Upper lobe of right lung (tissue), 1 donor: Measurements from ENCODE around the gene VAMP5. TPM values are rescaled to one million over a fixed set of nuclear protein-coding genes. Genes with fewer than 3 reads are reported as not detected.

Experiments used
- ATAC-seq: fragments of 200-7000 bp; cut with Tn5 transposase; one replicate; pipeline ENCODE4 v1.9.1; 2020; ENCODE audit warnings: mild to moderate bottlenecking, moderate library complexity
- DNase-seq: peaks from one replicate; pipeline ENCODE4 v3.0.0-alpha.2; 2020
- H3K27ac ChIP-seq: fragments of 200-600 bp; one replicate; pipeline ENCODE4 v1.8.0; 2022
- H3K27me3 ChIP-seq: fragments of 200-600 bp; one replicate; pipeline ENCODE4 v1.8.0; 2022; ENCODE audit warnings: mild to moderate bottlenecking
- H3K36me3 ChIP-seq: fragments of 200-600 bp; one replicate; pipeline ENCODE4 v1.8.0; 2022
- H3K4me1 ChIP-seq: fragments of 200-600 bp; one replicate; pipeline ENCODE4 v1.8.0; 2022
- H3K4me3 ChIP-seq: fragments of 200-600 bp; one replicate; pipeline ENCODE4 v1.8.0; 2022; ENCODE audit warnings: mild to moderate bottlenecking
- H3K9me3 ChIP-seq: fragments of 200-600 bp; one replicate; pipeline ENCODE4 v1.8.0; 2022
- intact Hi-C: fragments of 100-400 bp; cut with DNase I; formaldehyde crosslinking; loops from one replicate; pipeline ENCODE4 v1.11.0; 2022
- total RNA-seq: library from RNA; stranded (reverse); fragmentation: NEBNext Ultra II Directional; extraction: Animal tissue kit (Norgen Biotek cat#: 25700); gene quantifications from one replicate; pipeline ENCODE4 v1.2.1, GENCODE V29; 2021
- TF ChIP-seq, protein P1 (sequence below): fragments of 200-600 bp; IDR thresholded peaks from one replicate; pipeline ENCODE4 v1.8.0; 2022; ENCODE audit warnings: antibody characterized with exemption
- donor health status: DM: no; HTN: yes; CAD: no; lungs with severe emphysema.

VAMP5 gene
- total RNA-seq, 1 donor from 2014 or later, result 84.8 TPM

DNA sequence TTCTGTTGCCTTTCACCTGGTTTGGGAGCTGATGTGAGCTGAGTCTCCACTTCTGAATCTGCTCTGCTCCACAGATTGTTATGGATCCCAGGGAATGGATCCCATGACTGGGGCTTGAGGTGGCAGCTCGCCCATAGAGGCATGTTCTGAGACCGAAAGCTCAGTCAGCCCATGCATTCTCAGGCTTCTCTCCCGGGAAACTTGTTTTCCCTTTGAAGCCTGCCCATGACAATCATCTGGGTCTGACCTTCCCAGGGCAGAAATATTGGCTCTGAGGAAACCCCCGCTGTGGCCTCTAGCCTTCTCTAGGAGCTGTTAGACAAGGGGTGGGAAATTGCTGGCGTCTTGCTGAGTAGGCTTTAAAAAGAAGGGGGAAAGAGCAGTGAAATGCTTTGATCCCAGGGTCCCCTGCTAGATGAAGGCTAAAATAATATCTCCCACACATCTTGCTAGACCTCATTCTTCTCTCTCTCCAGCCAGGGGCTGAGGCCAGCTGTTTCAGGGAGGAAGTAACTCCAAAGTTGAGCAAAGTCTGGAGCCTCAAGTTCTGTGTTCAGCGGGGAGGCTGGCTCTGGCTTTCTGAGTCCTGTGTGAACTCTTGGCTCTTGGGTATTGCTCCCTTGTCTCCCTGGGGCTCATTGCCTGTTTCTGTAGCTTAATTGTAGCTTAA is 4.8 kb upstream of the VAMP5 start:
- intact Hi-C loops, result no loop called here
- peak overlapping the region; percentile 94 for H3K27ac ChIP-seq
- DNase-seq (no peak), ATAC-seq (peak; percentile 41)
- peak overlapping the region; percentile 69 for H3K4me3 ChIP-seq
- no peaks in the 10 kb centered on the region for H3K27me3 ChIP-seq
- H3K36me3 ChIP-seq, result peaks cover 27% of the 10 kb centered on the region
- no peaks in the 10 kb centered on the region for H3K9me3 ChIP-seq
- peaks cover 63% of the 10 kb centered on the region for H3K4me1 ChIP-seq
- TF ChIP-seq, protein P1, sequence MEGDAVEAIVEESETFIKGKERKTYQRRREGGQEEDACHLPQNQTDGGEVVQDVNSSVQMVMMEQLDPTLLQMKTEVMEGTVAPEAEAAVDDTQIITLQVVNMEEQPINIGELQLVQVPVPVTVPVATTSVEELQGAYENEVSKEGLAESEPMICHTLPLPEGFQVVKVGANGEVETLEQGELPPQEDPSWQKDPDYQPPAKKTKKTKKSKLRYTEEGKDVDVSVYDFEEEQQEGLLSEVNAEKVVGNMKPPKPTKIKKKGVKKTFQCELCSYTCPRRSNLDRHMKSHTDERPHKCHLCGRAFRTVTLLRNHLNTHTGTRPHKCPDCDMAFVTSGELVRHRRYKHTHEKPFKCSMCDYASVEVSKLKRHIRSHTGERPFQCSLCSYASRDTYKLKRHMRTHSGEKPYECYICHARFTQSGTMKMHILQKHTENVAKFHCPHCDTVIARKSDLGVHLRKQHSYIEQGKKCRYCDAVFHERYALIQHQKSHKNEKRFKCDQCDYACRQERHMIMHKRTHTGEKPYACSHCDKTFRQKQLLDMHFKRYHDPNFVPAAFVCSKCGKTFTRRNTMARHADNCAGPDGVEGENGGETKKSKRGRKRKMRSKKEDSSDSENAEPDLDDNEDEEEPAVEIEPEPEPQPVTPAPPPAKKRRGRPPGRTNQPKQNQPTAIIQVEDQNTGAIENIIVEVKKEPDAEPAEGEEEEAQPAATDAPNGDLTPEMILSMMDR, result no peak

DNA sequence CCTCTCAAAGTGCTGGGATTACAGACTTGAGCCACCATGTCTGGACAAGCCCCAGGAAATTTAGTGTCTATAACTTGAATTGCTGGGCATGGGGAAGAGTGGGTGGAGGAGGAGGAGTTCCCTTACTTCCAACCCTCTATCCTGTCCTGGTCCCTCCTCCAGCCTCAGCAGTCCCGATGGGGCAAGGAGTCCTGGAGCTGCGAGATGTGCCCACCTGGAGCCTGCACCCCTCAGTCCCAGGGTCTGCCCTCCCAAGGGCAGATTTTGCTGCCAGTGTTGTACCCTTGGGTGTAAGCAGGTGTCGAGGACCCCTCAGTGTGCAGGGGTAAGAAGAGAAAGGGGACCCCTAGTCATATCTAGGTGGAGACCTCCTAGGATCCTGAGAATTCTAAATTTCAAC is 4.0 kb upstream of the VAMP5 start:
- Histone ChIP-seq H3K27me3 (no peaks in the 10 kb centered on the region), H3K4me1 (peaks cover 71% of the 10 kb centered on the region), H3K4me3 (no peak overlapping the region), H3K27ac (peak overlapping the region; percentile 94), H3K36me3 (peaks cover 27% of the 10 kb centered on the region), H3K9me3 (no peaks in the 10 kb centered on the region)
- TF ChIP-seq, protein P1, result no peak
- intact Hi-C loops, result no loop called here
- DNase-seq (no peak), ATAC-seq (no peak)

DNA sequence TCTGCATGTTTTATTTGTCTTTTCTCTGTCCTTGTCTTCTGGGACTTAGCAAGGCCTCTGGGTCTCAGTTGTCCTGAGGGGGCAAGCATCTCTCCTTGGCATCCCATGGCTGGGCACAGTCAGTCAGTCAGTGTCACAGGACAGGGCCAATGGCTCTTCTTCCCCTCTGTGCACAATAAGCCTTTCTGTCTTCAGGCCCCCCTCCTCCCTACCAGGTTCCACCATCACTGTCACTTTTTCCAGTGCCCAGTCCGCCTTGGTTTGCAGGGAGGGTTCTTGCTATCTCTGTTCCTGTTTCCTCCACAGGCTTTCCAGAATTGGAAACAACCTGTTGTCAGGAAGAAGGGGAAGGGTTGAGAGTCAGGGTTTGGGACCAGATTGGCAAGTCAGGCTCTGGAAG is 1.7 kb upstream of the VAMP5 start:
- TF ChIP-seq, protein P1, result no peak
- ATAC-seq (no peak), DNase-seq (no peak)
- Histone ChIP-seq H3K4me1 (peaks cover 76% of the 10 kb centered on the region), H3K27ac (peak overlapping the region; percentile 94), H3K4me3 (no peak overlapping the region), H3K9me3 (no peaks in the 10 kb centered on the region), H3K36me3 (peaks cover 27% of the 10 kb centered on the region), H3K27me3 (no peaks in the 10 kb centered on the region)
- intact Hi-C loops, result no loop called here

DNA sequence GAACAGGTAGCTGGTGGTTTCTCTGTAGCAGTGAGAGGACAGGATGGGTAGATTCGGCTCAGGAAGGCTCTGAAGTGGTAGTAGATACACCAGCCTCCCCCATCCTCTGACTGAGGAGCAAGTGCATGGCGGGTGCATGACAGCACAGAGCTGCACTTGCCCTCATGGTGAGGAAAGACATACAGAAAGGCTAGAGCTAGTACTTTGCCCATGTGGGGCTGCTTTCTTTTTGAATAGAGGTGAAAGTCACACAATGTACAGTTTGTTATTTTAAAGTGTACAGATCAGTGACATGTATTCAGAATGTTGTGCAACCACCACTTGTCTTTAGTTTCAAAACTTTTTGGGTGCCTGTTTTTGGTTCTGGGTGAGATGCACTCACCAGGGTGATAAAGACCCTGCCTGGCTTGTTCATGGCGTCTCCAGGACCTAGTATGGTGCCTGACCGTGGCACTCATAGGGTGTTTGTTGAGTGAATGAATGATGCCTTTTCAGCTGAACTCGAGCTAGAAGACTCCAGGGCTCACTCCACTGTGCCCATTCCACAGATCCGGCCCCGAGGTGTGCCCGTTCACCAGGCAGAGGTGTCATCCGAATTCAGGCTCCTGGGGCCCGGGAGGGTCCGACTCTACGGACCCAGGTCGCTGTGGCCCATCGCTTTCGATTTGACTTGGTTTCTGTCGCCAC is 421 bp upstream of the VAMP5 start:
- peaks cover 81% of the 10 kb centered on the region for H3K4me1 ChIP-seq
- H3K36me3 ChIP-seq, result peaks cover 27% of the 10 kb centered on the region
- H3K27ac ChIP-seq, result peak overlapping the region; percentile 94
- H3K9me3 ChIP-seq, result no peaks in the 10 kb centered on the region
- peak overlapping the region; percentile 67 for H3K4me3 ChIP-seq
- no peaks in the 10 kb centered on the region for H3K27me3 ChIP-seq
- no peak for DNase-seq
- TF ChIP-seq, protein P1, result no peak
- no peak for ATAC-seq
- intact Hi-C loops, result no loop called here

DNA sequence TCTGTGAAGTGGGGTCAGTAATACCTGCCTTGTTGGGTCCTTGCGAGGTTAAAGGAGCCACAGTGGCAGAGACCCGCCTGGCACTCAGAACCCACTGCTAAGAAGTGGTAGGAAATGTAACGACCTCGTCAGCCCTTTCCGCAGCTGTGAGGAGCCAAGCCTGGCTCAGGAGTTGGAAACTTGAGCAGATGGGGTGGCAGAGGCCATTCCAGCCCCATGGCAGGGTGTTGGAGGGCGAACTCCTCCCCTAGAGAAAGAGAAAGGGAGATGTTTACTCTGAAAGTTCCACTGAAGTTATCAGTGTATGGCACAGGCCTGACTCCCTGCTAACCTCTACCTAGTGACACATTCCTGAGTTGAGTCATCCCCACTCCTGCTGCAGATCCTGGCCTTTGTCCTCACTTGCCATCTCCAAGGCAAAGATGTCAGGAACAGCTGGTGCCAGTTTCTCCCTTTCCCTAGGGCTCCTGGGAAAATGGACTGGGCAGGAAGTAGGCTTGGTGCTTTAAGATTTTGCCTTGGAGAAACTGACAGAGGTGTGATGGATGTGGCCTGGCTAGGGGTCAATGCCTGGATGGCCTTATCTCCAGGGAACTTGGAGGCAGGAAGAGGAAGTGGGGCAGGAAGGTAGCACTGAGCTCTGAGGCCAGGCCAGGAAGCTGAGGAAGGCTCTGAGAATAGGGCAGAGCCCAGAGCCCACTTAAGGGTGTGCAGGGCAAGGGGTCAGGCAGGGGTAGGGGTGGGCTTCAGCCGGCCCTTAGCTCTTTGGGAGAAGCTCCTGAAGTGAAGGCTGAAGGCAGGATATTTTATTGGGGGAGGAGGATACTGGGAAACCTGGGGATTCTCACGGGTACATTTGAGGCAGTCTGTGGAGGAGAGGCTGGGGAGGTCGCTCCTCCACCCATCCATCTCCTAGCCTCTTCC is 888 bp downstream of the VAMP5 start:
- H3K4me1 ChIP-seq, result peaks cover 81% of the 10 kb centered on the region
- TF ChIP-seq, protein P1, result no peak

More for the DNA sequence above, 888 bp downstream of the VAMP5 start:
- peak overlapping the region; percentile 67 for H3K4me3 ChIP-seq
- H3K27ac ChIP-seq, result peak overlapping the region; percentile 94
- intact Hi-C loops, result no loop called here
- peaks cover 27% of the 10 kb centered on the region for H3K36me3 ChIP-seq
- no peaks in the 10 kb centered on the region for H3K27me3 ChIP-seq
- ATAC-seq (peak; percentile 61), DNase-seq (no peak)
- H3K9me3 ChIP-seq, result no peaks in the 10 kb centered on the region
